Prostate gland (tissue), 2 donors: Measurements from ENCODE around the gene GNGT2. TPM values are rescaled to one million over a fixed set of nuclear protein-coding genes. Genes with fewer than 3 reads are reported as not detected.
A peak's percentile ranks its signal among the peaks of the same experiment; 100 is the strongest.
"Not testable (repeated sequence)": the region's sequence is repeated elsewhere in the genome, so short reads cannot be mapped to it uniquely, and the experiment has no call there.

Source experiments
- DNase-seq: peaks from one replicate; pipeline ENCODE4 v3.0.0-alpha.2; 2019; ENCODE audit warnings: low spot score
- H3K27ac ChIP-seq, 2 donors: fragments of 200-600 bp; sonication (generic); 2 replicates each; pipeline ENCODE4 v1.5.1; 2017 to 2019
- H3K27me3 ChIP-seq: fragments of 200-600 bp; sonication (generic); replicated peaks from 2 replicates; pipeline ENCODE4 v1.5.1; 2019; ENCODE audit not compliant: insufficient read depth
- H3K36me3 ChIP-seq, 2 donors: fragments of 200-600 bp; sonication (generic); 1 replicate in 1 of 2; 2 replicates in 1 of 2; pipeline versions ENCODE4 v1.5.1 to v1.8.1; 2017 to 2019
- H3K4me1 ChIP-seq: fragments of 200-600 bp; sonication (generic); replicated peaks from 2 replicates; pipeline ENCODE4 v1.5.1; 2019
- H3K4me3 ChIP-seq, 2 donors: fragments of 200-600 bp; sonication (generic); 2 replicates each; pipeline ENCODE4 v1.5.1; 2017 to 2019
- H3K9me3 ChIP-seq: fragments of 200-600 bp; sonication (generic); 2 replicates; pipeline ENCODE4 v1.5.1; 2017
- CTCF ChIP-seq, 4 experiments: fragments of 200-600 bp in 2 of 4; fragments of 450-650 bp in 2 of 4; sonication (generic) in 2 of 4; IDR thresholded peaks; 1 replicate in 3 of 4; 2 replicates in 1 of 4; pipeline ENCODE4 v1.5.1; 2016 to 2019; ENCODE audit warnings: antibody characterized with exemption in 4 of 4, mild to moderate bottlenecking in 2 of 4, moderate library complexity in 2 of 4
- POLR2A ChIP-seq: fragments of 450-650 bp; IDR thresholded peaks from one replicate; pipeline ENCODE4 v1.6.1; 2016; ENCODE audit warnings: antibody characterized with exemption, mild to moderate bottlenecking
- POLR2AphosphoS5 ChIP-seq: sonication (generic); formaldehyde crosslinking; IDR thresholded peaks from one replicate; pipeline ENCODE4 v1.6.1; 2017; ENCODE audit warnings: antibody characterized with exemption
- WGBS: methylation state at CpG from one replicate; pipeline ENCODE4 v1.1.5; 2018; 5-methylcytosine and 5-hydroxymethylcytosine counted together
- intact Hi-C: fragments of 100-400 bp; cut with DNase I; formaldehyde crosslinking; loops from one replicate; pipeline ENCODE4 v1.14.2; 2022
- total RNA-seq, 2 donors: library from RNA; depleted of rRNA; stranded (reverse); fragments of >200 nt; gene quantifications; one replicate each; pipeline ENCODE4 v1.1.0, GENCODE V29; 2016

GNGT2 gene
- total RNA-seq, 2 donors from 2014 or later = 3.1 TPM; not detected in 1

- H3K36me3 ChIP-seq = no peaks in the 10 kb centered on the region
- TF ChIP-seq POLR2A (no peak), POLR2AphosphoS5 (no peak), CTCF (IDR thresholded peaks at IDR 0.05) (no peak)
- H3K9me3 ChIP-seq = no peaks in the 10 kb centered on the region
- H3K27ac ChIP-seq = peak overlapping the region; percentile 95 to 97
- DNase-seq = no peak
- intact Hi-C loops = loop anchor here (10.0 kb wide), 2 partner anchors 203 to 1347 kb away; partner anchors contain the start of gene SCRN2
- H3K4me3 ChIP-seq = peak overlapping the region; percentile 68 to 79
- H3K4me1 ChIP-seq = no peaks in the 10 kb centered on the region
- 8% methylated on average over 8 of the region's 8 CpGs for WGBS
- H3K27me3 ChIP-seq = no peaks in the 10 kb centered on the region
Measured at GRCh38 chr17:49191409-49191916, 18.9 kb downstream of the GNGT2 start.

GRCh38 chr17:49190932-49191331, 19.4 kb downstream of the GNGT2 start:
- intact Hi-C loops = loop anchor here (10.0 kb wide), 2 partner anchors 204 to 1346 kb away; partner anchors contain the start of gene SCRN2
- H3K9me3 ChIP-seq = no peaks in the 10 kb centered on the region
- TF ChIP-seq CTCF (IDR thresholded peaks at IDR 0.05) (no peak), POLR2A (no peak), POLR2AphosphoS5 (no peak)
- H3K36me3 ChIP-seq = no peaks in the 10 kb centered on the region
- no peak for DNase-seq
- peak overlapping the region in 1 of 2 donors; percentile 97 for H3K27ac ChIP-seq
- H3K4me3 ChIP-seq = no peak overlapping the region
- H3K4me1 ChIP-seq = no peaks in the 10 kb centered on the region
- WGBS = 40% methylated on average over 4 of the region's 4 CpGs
- H3K27me3 ChIP-seq = no peaks in the 10 kb centered on the region

GRCh38 chr17:49187301-49187700, 23.1 kb downstream of the GNGT2 start:
- no peaks in the 10 kb centered on the region for H3K36me3 ChIP-seq
- no peaks in the 10 kb centered on the region for H3K4me1 ChIP-seq
- H3K27me3 ChIP-seq = no peaks in the 10 kb centered on the region
- no peak for DNase-seq
- 91% methylated on average over 3 of the region's 3 CpGs for WGBS
- H3K27ac ChIP-seq = no peak overlapping the region
- no peak overlapping the region for H3K4me3 ChIP-seq
- TF ChIP-seq POLR2A (no peak), POLR2AphosphoS5 (no peak), CTCF (IDR thresholded peaks at IDR 0.05) (no peak)
- no peaks in the 10 kb centered on the region for H3K9me3 ChIP-seq
- intact Hi-C loops = no loop called here

- H3K4me3 ChIP-seq, intact Hi-C loops, H3K27ac ChIP-seq: not testable (repeated sequence)
Measured at GRCh38 chr17:49185381-49185780, 25.0 kb downstream of the GNGT2 start.

GRCh38 chr17:49184522-49184921, 25.9 kb downstream of the GNGT2 start:
- H3K27ac ChIP-seq, H3K36me3 ChIP-seq, intact Hi-C loops, DNase-seq, H3K9me3 ChIP-seq, H3K27me3 ChIP-seq, H3K4me3 ChIP-seq, H3K4me1 ChIP-seq: not testable (repeated sequence)

More at GRCh38 chr17:49185381-49185780, 25.0 kb downstream of the GNGT2 start:
- H3K4me1 ChIP-seq, H3K9me3 ChIP-seq, H3K27me3 ChIP-seq, DNase-seq, H3K36me3 ChIP-seq: not testable (repeated sequence)
- WGBS = 100% methylated on average over 1 of the region's 1 CpG

- H3K4me3 ChIP-seq = no peak overlapping the region
- 90% methylated on average over 6 of the region's 7 CpGs for WGBS
- H3K4me1 ChIP-seq = no peaks in the 10 kb centered on the region
- DNase-seq = no peak
- intact Hi-C loops = no loop called here
- no peaks in the 10 kb centered on the region for H3K9me3 ChIP-seq
- no peak overlapping the region for H3K27ac ChIP-seq
- H3K36me3 ChIP-seq = no peaks in the 10 kb centered on the region
- TF ChIP-seq CTCF (IDR thresholded peaks at IDR 0.05) (no peak), POLR2A (no peak), POLR2AphosphoS5 (no peak)
- no peaks in the 10 kb centered on the region for H3K27me3 ChIP-seq
Measured at GRCh38 chr17:49183801-49184200, 26.6 kb downstream of the GNGT2 start.
